ENCODE results near the gene FBN1. TPM values are rescaled to one million over a fixed set of nuclear protein-coding genes. Genes with fewer than 3 reads are reported as not detected.

The FBN1 gene
- total RNA-seq, 1 donor from 2014 or later, result 67.1 TPM

GRCh38 chr15:48652510-48653076, 7.1 kb upstream of the FBN1 start:
- DNase-seq (ENCODE audit: low read depth), result no peak

- DNase-seq (ENCODE audit: low read depth), result no peak
Observed at GRCh38 chr15:48650931-48651330, 5.4 kb upstream of the FBN1 start.

- peak; percentile 53 for DNase-seq (ENCODE audit: low read depth)
Observed at GRCh38 chr15:48647962-48648361, 2.5 kb upstream of the FBN1 start.

GRCh38 chr15:48646331-48646730, 822 bp upstream of the FBN1 start:
- no peak for DNase-seq (ENCODE audit: low read depth)

GRCh38 chr15:48644827-48645557, 517 bp downstream of the FBN1 start:
- DNase-seq (ENCODE audit: low read depth), result peak; percentile 83

GRCh38 chr15:48644467-48644826, 1.1 kb downstream of the FBN1 start:
- DNase-seq (ENCODE audit: low read depth), result peak; percentile 57

GRCh38 chr15:48643776-48644466, 1.6 kb downstream of the FBN1 start:
- peak; percentile 41 for DNase-seq (ENCODE audit: low read depth)

- DNase-seq (ENCODE audit: low read depth), result no peak
Observed at GRCh38 chr15:48643206-48643605, 2.3 kb downstream of the FBN1 start.

GRCh38 chr15:48642795-48643194, 2.7 kb downstream of the FBN1 start:
- no peak for DNase-seq (ENCODE audit: low read depth)

- DNase-seq (ENCODE audit: low read depth), result peak; percentile 69
Observed at GRCh38 chr15:48641416-48641815, 4.1 kb downstream of the FBN1 start.

GRCh38 chr15:48638963-48639362, 6.5 kb downstream of the FBN1 start:
- no peak for DNase-seq (ENCODE audit: low read depth)

GRCh38 chr15:48637639-48638038, 7.9 kb downstream of the FBN1 start:
- DNase-seq (ENCODE audit: low read depth), result no peak

- DNase-seq (ENCODE audit: low read depth), result no peak
Observed at GRCh38 chr15:48636511-48636910, 9.0 kb downstream of the FBN1 start.

- no peak for DNase-seq (ENCODE audit: low read depth)
Observed at GRCh38 chr15:48634893-48635292, 10.6 kb downstream of the FBN1 start.

GRCh38 chr15:48634096-48634495, 11.4 kb downstream of the FBN1 start:
- no peak for DNase-seq (ENCODE audit: low read depth)

- no peak for DNase-seq (ENCODE audit: low read depth)
Observed at GRCh38 chr15:48632651-48633050, 12.9 kb downstream of the FBN1 start.

- DNase-seq (ENCODE audit: low read depth), result no peak
Observed at GRCh38 chr15:48631176-48631770, 14.2 kb downstream of the FBN1 start.

GRCh38 chr15:48630245-48630644, 15.3 kb downstream of the FBN1 start:
- no peak for DNase-seq (ENCODE audit: low read depth)

GRCh38 chr15:48628832-48629231, 16.7 kb downstream of the FBN1 start:
- no peak for DNase-seq (ENCODE audit: low read depth)

- peak; percentile 84 for DNase-seq (ENCODE audit: low read depth)
Observed at GRCh38 chr15:48627260-48627940, 18.1 kb downstream of the FBN1 start.

- peak; percentile 56 for DNase-seq (ENCODE audit: low read depth)
Observed at GRCh38 chr15:48625126-48625525, 20.4 kb downstream of the FBN1 start.

GRCh38 chr15:48624700-48625099, 20.8 kb downstream of the FBN1 start:
- no peak for DNase-seq (ENCODE audit: low read depth)

Measured in myocyte (in vitro differentiated cells).